GDM1 (cell line): ENCODE data around the gene DEFB114.

Experiments used
- DNase-seq: peaks from one replicate; lab custom pipeline; 2025; lab: John Stamatoyannopoulos, UW

DEFB114 gene

GRCh38 chr6:49935387-49935786 is 28.6 kb downstream of the DEFB114 start:
- DNase-seq, result no peak

- no peak for DNase-seq
Measured at GRCh38 chr6:49934770-49935169, 29.2 kb downstream of the DEFB114 start.

GRCh38 chr6:49933526-49933925 is 30.4 kb downstream of the DEFB114 start:
- DNase-seq, result no peak

GRCh38 chr6:49929340-49929739 is 34.6 kb downstream of the DEFB114 start:
- DNase-seq, result no peak

GRCh38 chr6:49923826-49924225 is 40.1 kb downstream of the DEFB114 start:
- no peak for DNase-seq

GRCh38 chr6:49919935-49920644 is 43.9 kb downstream of the DEFB114 start:
- no peak for DNase-seq

- DNase-seq, result no peak
Measured at GRCh38 chr6:49919261-49919660, 44.7 kb downstream of the DEFB114 start.

GRCh38 chr6:49918787-49919186 is 45.2 kb downstream of the DEFB114 start:
- no peak for DNase-seq

GRCh38 chr6:49915035-49915434 is 48.9 kb downstream of the DEFB114 start:
- DNase-seq, result no peak

- DNase-seq, result no peak
Measured at GRCh38 chr6:49913636-49914375, 50.2 kb downstream of the DEFB114 start.

- DNase-seq, result no peak
Measured at GRCh38 chr6:49912196-49912595, 51.8 kb downstream of the DEFB114 start.

- DNase-seq, result no peak
Measured at GRCh38 chr6:49911252-49911651, 52.7 kb downstream of the DEFB114 start.
